ENCODE results near the gene PLK1. TPM values are rescaled to one million over a fixed set of nuclear protein-coding genes. Genes with fewer than 3 reads are reported as not detected.

Gene PLK1
- total and polyA plus RNA-seq, 2 of the 13 experiments (the other 11 are each of a cell fraction or from before 2014, with no cell fraction given): 71.5 to 76.3 TPM

DNA sequence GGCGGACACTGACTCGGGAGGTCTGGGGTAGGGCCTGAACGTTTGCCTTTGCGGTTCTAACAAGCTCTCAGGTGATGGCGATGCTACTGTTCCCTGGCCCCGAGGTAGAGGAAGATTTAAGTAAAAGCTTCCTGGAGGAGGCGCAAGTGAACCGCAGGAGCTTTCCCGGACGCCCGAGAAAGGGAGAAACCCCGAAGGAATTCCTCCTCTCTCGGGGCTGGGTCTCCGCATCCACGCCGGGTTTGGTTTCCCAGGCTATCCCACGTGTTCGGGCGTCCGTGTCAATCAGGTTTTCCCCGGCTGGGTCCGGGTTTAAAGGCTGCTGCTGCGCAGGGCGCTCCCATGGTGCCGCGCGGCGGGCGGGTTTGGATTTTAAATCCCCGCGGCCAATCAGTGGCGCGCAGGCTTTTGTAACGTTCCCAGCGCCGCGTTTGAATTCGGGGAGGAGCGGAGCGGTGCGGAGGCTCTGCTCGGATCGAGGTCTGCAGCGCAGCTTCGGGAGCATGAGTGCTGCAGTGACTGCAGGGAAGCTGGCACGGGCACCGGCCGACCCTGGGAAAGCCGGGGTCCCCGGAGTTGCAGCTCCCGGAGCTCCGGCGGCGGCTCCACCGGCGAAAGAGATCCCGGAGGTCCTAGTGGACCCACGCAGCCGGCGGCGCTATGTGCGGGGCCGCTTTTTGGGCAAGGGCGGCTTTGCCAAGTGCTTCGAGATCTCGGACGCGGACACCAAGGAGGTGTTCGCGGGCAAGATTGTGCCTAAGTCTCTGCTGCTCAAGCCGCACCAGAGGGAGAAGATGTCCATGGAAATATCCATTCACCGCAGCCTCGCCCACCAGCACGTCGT is at the start of gene PLK1 (continued):
- TF ChIP-seq SATB2 (CRISPR knock-in tag; IDR thresholded peaks at IDR 0.05): no peak; the same call in 1 of the 2 replicates
- TF ChIP-seq, protein P1, sequence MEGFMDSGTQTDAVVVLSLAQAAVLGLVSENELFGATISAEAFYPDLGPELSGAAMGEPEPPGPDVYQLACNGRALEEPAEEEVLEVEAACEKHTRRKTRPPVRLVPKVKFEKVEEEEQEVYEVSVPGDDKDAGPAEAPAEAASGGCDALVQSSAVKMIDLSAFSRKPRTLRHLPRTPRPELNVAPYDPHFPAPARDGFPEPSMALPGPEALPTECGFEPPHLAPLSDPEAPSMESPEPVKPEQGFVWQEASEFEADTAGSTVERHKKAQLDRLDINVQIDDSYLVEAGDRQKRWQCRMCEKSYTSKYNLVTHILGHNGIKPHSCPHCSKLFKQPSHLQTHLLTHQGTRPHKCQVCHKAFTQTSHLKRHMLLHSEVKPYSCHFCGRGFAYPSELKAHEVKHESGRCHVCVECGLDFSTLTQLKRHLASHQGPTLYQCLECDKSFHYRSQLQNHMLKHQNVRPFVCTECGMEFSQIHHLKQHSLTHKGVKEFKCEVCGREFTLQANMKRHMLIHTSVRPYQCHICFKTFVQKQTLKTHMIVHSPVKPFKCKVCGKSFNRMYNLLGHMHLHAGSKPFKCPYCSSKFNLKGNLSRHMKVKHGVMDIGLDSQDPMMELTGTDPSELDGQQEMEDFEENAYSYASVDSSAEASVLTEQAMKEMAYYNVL (CRISPR knock-in tag; IDR thresholded peaks at IDR 0.05; ENCODE audit: borderline replicate concordance): no peak; the same call in 1 of the 2 replicates
- TF ChIP-seq, protein P2, sequence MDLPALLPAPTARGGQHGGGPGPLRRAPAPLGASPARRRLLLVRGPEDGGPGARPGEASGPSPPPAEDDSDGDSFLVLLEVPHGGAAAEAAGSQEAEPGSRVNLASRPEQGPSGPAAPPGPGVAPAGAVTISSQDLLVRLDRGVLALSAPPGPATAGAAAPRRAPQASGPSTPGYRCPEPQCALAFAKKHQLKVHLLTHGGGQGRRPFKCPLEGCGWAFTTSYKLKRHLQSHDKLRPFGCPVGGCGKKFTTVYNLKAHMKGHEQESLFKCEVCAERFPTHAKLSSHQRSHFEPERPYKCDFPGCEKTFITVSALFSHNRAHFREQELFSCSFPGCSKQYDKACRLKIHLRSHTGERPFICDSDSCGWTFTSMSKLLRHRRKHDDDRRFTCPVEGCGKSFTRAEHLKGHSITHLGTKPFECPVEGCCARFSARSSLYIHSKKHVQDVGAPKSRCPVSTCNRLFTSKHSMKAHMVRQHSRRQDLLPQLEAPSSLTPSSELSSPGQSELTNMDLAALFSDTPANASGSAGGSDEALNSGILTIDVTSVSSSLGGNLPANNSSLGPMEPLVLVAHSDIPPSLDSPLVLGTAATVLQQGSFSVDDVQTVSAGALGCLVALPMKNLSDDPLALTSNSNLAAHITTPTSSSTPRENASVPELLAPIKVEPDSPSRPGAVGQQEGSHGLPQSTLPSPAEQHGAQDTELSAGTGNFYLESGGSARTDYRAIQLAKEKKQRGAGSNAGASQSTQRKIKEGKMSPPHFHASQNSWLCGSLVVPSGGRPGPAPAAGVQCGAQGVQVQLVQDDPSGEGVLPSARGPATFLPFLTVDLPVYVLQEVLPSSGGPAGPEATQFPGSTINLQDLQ (CRISPR knock-in tag; IDR thresholded peaks at IDR 0.05): no peak
- TF ChIP-seq NBN (conservative IDR thresholded peaks at IDR 0.05): no peak
- TF ChIP-seq, protein P3, sequence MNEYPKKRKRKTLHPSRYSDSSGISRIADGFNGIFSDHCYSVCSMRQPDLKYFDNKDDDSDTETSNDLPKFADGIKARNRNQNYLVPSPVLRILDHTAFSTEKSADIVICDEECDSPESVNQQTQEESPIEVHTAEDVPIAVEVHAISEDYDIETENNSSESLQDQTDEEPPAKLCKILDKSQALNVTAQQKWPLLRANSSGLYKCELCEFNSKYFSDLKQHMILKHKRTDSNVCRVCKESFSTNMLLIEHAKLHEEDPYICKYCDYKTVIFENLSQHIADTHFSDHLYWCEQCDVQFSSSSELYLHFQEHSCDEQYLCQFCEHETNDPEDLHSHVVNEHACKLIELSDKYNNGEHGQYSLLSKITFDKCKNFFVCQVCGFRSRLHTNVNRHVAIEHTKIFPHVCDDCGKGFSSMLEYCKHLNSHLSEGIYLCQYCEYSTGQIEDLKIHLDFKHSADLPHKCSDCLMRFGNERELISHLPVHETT (CRISPR knock-in tag; conservative IDR thresholded peaks at IDR 0.05): peak; percentile 50
- peak; percentile 91 for TF ChIP-seq AGO1 (IDR thresholded peaks at IDR 0.05; ENCODE audit: low read depth, low read length, poor library complexity, severe bottlenecking)
- no peak for TF ChIP-seq SYNCRIP (IDR thresholded peaks at IDR 0.05; ENCODE audit: insufficient read depth, low read depth, low read length)
- TF ChIP-seq FOXP1 (IDR thresholded peaks at IDR 0.05): no peak
- peak; percentile 15; the same call in 1 of the 2 replicates for TF ChIP-seq FOXP1 (CRISPR knock-in tag; IDR thresholded peaks at IDR 0.05)
- TF ChIP-seq NFE2L2 (IDR thresholded peaks at IDR 0.05; ENCODE audit: low read length): no peak
- TF ChIP-seq, protein P4, sequence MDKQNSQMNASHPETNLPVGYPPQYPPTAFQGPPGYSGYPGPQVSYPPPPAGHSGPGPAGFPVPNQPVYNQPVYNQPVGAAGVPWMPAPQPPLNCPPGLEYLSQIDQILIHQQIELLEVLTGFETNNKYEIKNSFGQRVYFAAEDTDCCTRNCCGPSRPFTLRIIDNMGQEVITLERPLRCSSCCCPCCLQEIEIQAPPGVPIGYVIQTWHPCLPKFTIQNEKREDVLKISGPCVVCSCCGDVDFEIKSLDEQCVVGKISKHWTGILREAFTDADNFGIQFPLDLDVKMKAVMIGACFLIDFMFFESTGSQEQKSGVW (CRISPR knock-in tag; IDR thresholded peaks at IDR 0.05; ENCODE audit: borderline replicate concordance): no peak
- no peak for TF ChIP-seq HMGA1 (CRISPR knock-in tag; conservative IDR thresholded peaks at IDR 0.05)
- TF ChIP-seq, protein P5, sequence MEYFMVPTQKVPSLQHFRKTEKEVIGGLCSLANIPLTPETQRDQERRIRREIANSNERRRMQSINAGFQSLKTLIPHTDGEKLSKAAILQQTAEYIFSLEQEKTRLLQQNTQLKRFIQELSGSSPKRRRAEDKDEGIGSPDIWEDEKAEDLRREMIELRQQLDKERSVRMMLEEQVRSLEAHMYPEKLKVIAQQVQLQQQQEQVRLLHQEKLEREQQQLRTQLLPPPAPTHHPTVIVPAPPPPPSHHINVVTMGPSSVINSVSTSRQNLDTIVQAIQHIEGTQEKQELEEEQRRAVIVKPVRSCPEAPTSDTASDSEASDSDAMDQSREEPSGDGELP (IDR thresholded peaks at IDR 0.05; ENCODE audit: borderline replicate concordance, low read depth): peak; percentile 64; the same call in 1 of the 2 replicates
- peak; percentile 65; the same call in 1 of the 2 replicates for TF ChIP-seq ZNF747 (CRISPR knock-in tag; IDR thresholded peaks at IDR 0.05; ENCODE audit: borderline replicate concordance)
- TF ChIP-seq GTF3A (CRISPR knock-in tag; conservative IDR thresholded peaks at IDR 0.05): 0 out of 2 replicates have a peak, but pooled peaks have one; percentile 56
- TF ChIP-seq MAFK (conservative IDR thresholded peaks at IDR 0.05 in 1 of 2, IDR thresholded peaks at IDR 0.05 in 1 of 2; ENCODE audit: low read length in 2 of 2): no peak; a peak in 1 of 4 replicates
- peak; percentile 99 for TF ChIP-seq ZNF672 (CRISPR knock-in tag; IDR thresholded peaks at IDR 0.05)
- peak; percentile 100 for TF ChIP-seq TMF1 (CRISPR knock-in tag; IDR thresholded peaks at IDR 0.05; ENCODE audit: low read depth)
- TF ChIP-seq TBL1XR1 (IDR thresholded peaks at IDR 0.05; ENCODE audit: borderline replicate concordance, low read length, partially characterized antibody): no peak
- TF ChIP-seq MED8 (CRISPR knock-in tag; IDR thresholded peaks at IDR 0.05; ENCODE audit: insufficient replicate concordance): peak; percentile 42
- TF ChIP-seq DR1 (CRISPR knock-in tag; IDR thresholded peaks at IDR 0.05): peak; percentile 97

Data from HepG2 (cell line).